ENCODE data around the gene FGF19. TPM values are rescaled to one million over a fixed set of nuclear protein-coding genes. Genes with fewer than 3 reads are reported as not detected.

Gene FGF19
- total RNA-seq (2022; extraction: Qiagen RNA extraction): 0.05 to 0.12 TPM (median 0.06 TPM) in 4 of 5 replicates, not detected in the other

DNA sequence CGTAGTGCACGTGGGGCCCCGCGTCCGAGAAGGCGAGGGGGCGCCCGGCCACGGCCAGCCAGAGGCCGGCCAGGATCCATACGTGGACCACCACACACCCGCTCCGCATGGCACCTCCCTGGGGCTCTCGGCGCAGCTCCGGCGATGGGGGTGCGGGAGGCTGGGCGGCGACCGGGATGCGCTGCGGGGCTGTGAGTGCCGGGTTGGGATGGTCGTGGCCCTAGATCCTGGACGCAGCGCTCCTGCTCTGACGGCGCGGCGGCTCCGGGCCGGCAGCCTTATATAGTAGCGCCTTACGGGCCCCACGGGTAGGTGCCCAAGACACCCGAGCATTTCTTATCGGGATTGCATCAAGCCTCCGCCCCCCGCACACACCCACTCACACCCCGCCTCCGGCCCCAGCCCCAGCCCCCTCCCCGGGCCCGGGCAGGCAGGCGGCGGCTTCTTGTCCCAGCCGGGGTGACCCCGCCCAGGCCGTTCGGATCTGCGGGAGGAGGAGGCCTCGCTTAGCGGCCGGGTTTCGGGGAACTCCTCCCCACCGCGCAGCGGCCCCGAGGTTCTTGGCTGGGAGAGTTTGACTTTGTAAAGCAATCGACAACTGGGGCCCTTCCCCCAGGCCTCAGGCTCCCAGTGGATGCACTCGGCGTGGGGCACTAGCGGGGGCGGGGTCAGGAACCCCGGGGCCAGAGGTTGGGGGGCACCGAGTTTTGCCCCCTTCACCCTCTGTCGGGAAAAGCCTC, at the start of gene FGF19:
Gene FGF19, minus strand, starts transcription at position 255 of the 740 bp plus-strand sequence. Its CDS starts 146 bp downstream, at position 109.

GRCh38 chr11:69674886-69675714, 28.7 kb downstream of the FGF19 start, which contains the start of gene LTO1:
LTO1 (minus strand) TSS chr11:69675353; CDS start chr11:69675239, 114 bp downstream.

Other genes starting within 250 kb of the FGF19 start
- 0.05 to 0.08 TPM in 2 of 5 replicates, not detected in the others for gene LINC01488, start 222.4 kb downstream of the FGF19 start, total RNA-seq (2022; extraction: Qiagen RNA extraction)
- gene CCND1, start 62.9 kb downstream of the FGF19 start, total RNA-seq (2022; extraction: Qiagen RNA extraction): 172 to 217 TPM (median 204 TPM) in 5 replicates
- gene LTO1, start 28.7 kb downstream of the FGF19 start, total RNA-seq (2022; extraction: Qiagen RNA extraction): 31.2 to 36.0 TPM (median 32.4 TPM) in 5 replicates
- 0.02 to 0.09 TPM in 2 of 5 replicates, not detected in the others for gene FGF4, start 71.3 kb upstream of the FGF19 start, total RNA-seq (2022; extraction: Qiagen RNA extraction)
- gene FGF3, start 115.4 kb upstream of the FGF19 start, total RNA-seq (2022; extraction: Qiagen RNA extraction): not detected in 5 replicates

Measured in A549 treated with AZD2906 at 1 μM for 4 hours (cell line).